A172 (cell line): ENCODE measurements around the gene TYMP. TPM values are rescaled to one million over a fixed set of nuclear protein-coding genes. Genes with fewer than 3 reads are reported as not detected.
"Not testable (repeated sequence)": the region's sequence is repeated elsewhere in the genome, so short reads cannot be mapped to it uniquely, and the experiment has no call there.

Experiments
- DNase-seq: peaks from one replicate; pipeline ENCODE4 v3.0.0-alpha.2; 2015; ENCODE audit warnings: low spot score
- total RNA-seq: library from RNA; depleted of rRNA; stranded (reverse); fragments of >200 nt; shearing (Covaris generic); gene quantifications from 2 replicates; pipeline ENCODE4 v1.2.3, GENCODE V29; 2014

TYMP gene
- total RNA-seq, 1 experiment from 2014 or later = 0.10 TPM

DNA sequence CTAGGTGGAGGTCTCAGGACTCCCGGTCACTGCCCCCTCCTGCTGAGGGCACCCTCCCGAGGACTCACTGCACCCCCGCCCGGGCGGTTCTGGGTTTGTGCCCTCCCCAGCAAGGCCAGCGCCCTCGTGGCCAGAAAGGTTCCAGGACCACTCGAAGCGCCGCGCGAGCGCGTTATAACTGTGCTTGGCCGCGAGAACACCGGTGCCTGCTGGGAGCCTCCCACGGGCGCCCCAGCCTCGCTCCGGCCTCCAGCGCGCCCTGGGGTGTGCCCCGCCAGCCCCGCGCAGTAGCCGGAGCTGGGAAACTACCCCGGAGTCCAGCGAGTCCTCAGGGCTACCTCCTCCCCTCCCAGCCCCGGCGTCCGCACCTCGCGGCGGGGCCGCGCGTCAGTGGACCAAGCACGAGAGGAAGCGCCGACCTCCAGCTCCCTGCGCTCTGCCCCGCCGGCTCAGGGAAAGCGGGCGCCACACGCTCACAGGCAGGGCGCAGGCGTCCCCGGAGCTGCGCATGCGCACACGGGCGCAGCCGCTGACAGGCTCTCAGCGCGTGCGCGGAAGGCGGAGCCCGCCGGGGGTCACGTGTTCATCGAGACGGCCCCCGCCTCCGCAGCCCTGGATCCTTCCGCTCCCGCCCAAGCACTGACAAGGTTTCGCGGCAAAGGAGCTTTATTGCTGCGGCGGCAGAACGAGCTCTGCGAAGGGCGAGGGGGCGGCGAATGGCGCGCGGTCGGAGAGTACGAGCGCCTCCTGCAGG lies 4.5 kb downstream of the TYMP start, which contains the start of gene SCO2:
SCO2 (minus strand) TSS at position 495 of the 754 bp plus-strand sequence. CDS start 1,187 bp downstream, outside the sequence.
- peak; percentile 75 for DNase-seq

DNA sequence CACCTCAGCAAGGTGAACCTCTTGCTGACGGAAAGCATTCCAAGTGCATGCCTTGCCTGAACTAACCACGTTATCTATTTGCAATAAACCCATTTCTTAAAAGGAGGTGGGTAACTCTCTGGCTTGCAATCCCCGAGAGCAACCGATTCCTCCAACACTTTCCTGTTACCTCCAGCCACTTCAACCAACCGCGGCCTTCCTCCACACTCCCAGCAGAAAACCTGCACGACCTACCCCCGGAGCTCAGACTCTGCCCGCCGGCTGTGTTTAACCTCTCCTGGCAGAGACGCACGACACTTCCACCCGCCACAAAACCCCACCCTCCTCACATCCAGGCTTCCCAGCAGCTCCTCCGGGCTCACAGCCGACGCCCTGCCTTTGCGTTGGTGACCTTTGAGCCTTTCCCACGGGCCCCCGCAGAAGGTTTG lies 5.1 kb downstream of the TYMP start:
- DNase-seq = no peak

DNA sequence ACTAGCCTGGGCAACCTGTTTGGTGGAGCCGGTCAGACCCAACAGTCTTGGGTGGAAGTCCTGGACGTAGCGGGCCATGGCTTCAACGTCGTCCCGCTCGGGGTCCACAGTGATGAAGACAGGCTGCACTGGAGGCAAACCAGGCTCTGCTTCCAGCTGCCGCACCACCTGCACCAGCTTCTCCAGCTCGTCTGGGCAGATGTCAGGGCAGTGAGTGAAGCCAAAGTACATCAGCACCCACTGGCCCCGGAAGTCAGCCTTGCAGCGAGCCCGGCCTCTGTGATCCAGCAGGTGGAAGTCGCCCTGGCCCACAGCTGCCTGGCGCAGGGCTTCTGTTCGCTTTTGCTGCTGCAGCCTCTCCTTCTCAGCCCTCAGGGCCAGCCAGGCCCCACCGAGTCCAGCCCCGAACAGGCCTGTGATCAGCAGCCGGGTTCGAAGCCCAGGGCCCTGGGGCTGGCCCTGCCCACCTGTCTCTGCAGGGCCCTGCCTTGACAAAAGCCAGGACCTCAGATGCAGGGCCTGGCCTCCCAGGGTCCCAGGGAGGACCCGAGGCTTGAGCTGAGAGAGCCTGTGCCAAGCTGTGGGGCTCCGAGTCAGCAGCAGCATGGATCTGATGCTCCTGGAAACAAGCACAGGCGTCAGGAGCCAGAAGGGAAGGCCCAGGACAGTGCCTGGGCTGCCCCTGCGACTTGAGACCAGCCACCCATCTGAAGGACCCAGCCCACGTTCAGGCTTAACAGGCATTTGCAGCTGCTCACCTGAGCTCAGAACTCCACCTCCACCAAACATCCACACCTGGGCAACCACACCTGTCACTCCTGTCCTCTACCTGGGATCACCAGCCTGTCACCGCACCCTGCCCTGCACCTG lies 5.8 kb downstream of the TYMP start:
- DNase-seq = no peak

DNA sequence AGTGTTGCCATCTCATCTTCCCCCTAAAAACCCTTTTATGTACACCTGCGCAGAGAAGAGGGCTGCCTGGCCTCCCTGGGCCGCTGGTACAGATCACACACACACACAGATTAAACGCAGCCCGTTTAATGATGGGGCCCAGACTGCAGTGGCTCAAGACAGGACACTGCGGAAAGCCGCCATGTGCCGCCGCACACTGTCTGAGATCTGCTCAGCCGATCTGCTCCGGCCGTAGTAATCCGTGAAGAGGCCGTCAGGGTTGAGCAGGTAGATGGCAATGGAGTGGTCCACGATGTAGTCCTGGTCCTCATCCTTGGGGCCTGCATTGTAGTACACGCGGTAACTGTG lies 6.4 kb downstream of the TYMP start:
- no peak for DNase-seq

DNA sequence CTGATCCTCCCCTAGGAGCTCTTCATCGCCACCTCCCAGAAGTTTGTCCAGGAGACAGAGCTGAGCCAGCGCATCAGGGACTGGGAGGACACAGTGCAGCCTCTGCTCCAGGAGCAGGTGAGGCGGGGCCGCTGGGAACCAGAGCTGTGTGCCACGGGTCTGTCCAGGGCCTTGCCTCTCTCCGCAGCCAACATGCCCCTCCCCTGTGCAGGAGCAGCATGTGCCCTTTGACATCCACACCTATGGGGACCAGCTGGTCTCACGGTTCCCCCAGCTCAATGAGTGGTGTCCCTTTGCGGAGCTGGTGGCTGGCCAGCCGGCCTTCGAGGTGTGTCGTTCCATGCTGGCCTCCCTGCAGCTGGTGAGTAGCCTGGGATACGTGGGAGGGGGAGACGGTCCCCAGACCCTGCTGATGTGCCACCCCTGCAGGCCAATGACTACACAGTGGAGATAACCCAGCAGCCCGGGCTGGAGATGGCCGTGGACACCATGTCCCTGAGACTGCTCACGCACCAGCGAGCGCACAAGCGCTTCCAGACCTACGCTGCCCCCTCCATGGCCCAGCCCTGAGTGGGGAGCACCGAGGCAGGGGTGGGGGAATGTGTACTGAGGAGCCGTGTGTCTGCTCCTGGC lies 6.9 kb downstream of the TYMP start:
- no peak for DNase-seq

DNA sequence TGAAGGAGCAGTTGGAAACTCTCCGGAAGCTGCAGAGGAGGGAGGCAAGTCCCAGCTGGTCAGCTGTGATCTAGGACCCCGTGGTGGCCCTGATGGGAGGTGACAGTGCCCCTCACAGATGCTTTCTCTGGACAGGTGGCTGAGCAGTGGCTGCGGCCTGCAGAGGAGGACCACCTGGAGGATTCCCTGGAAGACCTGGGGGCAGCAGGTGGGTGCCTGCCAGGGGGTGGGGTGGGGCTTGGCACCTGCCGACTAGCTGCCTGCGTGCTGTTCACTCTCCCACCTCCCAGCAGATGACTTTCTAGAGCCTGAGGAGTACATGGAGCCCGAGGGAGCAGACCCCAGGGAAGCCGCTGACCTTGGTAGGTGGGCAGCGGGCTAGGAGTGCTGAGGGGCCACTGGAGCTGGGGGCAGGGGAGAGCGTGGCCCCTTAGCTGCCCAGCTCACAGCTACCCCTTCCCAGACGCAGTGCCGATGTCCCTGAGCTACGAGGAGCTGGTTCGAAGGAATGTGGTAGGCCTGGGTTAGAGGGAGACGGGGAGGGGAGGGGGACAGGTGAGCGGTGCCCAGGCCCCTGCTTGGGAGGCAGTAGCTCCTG lies 7.5 kb downstream of the TYMP start:
- DNase-seq = no peak

DNA sequence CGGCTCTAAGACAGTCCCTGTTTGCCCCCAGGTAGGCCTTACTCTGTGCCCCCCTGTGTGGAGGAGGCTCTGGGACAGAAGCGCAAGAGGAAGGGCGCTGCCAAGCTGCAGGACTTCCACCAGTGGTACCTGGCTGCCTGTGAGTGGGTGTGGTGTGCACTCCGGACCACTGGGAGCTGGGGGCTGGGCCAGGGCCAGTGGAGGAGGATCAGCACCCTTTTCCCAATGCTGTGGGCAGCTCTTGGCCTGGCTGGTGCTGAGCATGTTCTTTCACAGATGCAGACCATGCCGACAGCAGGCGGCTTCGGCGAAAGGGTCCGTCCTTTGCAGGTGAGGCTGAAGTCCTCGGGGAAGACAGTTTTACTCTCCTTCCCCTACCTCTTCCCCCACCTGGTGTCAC lies 8.1 kb downstream of the TYMP start:
- no peak for DNase-seq

DNA sequence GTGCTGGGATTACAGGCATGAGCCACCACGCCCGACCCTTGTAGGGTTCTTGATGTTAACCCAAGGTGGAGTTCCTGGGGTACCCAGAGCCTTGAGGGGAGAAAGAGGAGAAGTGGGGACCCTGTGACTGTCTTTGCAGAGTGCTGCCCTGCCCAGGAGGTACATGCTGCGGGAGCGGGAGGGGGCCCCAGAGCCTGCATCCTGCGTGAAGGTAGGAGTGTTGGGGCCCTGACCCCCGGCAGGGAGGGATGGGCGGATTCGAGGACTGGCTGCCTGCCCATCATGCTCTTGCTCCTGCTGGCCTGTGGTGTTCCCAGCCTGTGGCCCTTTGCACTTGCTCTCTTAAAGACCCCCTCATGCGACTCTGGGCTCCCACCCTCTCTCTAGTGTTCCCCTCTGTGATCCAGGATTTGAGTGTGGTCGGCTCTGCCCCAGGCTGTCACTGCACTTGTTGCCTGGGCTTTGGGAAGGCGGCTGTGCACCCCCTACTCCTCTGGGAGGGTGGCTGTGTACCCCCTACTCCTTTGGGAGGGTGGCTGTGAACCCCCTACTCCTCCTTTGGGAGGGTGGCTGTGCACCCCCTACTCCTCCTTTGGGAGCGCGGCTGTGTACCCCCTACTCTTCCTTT lies 8.9 kb downstream of the TYMP start:
- DNase-seq = no peak

DNA sequence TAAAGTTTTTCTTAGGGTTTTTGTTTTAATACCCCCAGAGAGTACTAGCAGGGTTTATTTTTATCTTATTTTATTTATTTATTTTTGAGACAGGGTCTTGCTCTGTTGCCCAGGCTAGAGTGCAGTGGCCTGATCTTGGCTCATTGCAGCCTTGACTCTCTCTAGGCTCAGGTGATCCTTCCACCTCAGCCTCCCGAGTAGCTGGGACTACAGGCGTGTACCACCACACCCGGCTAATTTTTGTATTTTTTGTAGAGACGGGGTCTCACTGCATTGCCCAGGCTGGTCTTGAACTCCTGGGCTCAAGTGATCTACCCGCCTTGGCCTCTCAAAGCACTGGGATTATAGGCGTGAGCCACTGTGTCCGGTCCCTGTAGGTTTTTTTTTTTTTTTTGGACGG lies 9.6 kb downstream of the TYMP start:
- not testable (repeated sequence) for DNase-seq

DNA sequence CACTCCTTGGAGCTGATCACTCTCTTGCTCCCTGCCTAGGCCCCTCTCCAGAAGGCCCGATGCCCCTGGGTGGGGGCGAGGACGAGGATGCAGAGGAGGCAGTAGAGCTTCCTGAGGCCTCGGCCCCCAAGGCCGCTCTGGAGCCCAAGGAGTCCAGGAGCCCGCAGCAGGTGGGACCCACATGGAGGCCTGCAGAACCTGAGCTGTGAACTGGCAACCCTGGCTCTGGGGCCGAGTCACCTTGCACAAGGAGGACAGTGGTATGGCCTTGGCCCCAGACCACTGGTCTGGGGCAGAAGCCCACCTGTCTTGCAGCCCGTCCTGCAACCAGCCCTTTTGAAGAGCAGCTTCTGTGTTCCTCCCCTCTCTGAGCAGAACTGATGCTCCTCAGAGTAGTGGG lies 10.7 kb downstream of the TYMP start:
- DNase-seq = no peak

DNA sequence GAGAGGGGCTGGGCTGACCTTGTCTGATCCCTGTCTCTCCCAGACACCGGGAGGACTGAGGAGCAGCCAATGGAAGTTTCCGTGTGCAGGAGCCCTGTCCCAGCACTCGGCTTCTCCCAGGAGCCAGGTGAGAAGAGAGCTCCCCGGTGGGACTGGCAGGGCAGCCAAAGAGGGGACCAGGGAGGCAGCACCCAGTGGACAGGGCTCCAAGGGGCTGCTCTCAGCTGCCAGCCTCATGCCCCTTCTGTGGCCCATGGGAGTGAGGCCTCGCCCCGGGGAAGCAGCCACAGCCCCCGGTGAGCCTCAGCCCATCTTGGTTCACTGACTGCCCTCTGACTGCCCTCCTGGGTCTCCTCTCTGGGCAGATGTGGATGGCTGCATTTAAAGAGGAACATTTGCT lies 11.2 kb downstream of the TYMP start:
- no peak for DNase-seq

DNA sequence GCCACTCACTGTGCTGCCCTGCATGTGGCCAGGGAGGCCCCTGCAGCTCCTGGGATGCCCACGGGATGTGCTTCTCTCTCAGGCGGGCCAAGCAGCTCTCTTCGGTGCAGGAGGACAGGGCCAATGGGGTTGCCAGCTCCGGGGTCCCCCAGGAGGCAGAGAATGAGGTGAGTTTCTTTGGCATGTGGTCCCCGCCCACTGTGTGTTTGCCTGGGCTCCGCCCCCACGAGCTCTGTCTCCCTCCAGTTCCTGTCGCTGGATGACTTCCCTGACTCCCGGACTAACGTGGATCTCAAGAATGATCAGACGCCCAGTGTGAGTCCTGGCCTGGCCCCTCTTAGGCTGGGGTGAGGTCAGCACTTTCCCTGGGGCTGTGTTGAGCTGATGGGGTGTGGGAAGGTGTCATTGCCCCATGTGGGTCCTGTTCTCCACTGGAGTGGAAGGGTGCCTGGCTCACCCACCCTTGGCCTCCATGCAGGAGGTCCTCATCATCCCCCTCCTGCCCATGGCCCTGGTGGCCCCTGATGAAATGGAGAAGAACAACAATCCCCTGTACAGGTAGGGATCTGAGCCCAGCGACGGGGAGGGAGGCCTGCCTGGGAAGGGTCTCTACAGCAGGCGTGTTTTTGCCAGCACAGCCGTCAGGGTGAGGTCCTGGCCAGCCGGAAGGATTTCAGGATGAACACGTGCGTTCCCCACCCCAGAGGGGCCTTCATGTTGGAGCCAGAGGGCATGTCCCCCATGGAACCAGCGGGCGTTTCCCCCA lies 12.1 kb downstream of the TYMP start:
- DNase-seq = no peak

DNA sequence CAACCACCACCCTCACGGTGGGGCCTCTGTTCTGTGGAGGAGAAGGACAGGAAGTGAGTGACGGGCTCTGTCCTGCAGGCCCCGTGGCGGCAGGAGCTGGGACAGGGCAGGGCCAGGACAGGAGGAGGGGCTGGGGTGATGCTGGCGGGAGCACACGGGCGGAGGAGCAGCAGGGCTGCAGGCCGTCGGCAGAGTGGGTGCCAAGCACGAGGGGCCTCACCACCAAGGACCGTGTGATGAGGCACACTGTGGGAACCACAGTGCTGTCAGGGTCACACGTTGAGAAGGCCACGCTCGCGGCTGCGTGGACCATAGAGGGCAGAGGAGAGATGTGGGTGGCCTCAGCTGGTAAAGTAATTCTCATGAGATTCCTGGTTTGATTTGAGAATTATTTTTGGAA lies 12.9 kb downstream of the TYMP start:
- DNase-seq = no peak

DNA sequence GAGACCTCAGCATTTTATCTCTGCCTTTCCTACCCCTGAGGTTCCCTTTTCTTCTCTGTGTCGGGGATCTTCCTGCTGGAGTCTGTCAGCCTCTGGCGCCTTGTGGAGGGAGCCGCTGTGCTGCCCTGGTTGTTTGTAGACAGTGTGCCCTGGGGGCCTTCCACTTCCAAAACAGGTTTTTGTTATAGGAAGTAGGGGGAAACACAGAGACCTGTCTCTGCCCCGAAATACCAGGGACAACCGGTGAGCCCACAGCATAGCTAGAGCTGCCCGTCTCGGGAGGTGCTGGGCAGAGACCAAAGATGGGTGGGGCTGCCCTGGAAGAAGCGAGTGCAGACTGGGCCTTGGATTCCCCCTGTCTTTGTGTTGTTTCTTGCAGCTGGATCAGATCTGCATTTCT lies 13.7 kb downstream of the TYMP start:
- no peak for DNase-seq

DNA sequence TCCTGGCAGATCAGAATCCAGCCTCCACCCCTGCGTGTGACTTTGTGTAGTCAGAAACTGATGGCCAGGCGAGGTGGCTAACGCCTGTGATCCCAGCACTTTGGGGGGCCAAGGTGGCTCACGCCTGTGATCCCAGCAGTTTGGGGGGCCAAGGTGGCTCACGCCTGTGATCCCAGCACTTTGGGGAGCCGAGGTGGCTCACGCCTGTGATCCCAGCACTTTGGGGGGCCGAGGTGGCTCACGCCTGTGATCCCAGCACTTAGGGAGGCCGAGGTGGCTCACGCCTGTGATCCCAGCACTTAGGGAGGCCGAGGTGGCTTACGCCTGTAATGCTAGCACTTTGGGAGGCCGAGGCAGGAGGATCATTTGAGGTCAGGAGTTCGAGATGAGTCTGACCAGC lies 16.6 kb downstream of the TYMP start:
- DNase-seq = no peak

DNA sequence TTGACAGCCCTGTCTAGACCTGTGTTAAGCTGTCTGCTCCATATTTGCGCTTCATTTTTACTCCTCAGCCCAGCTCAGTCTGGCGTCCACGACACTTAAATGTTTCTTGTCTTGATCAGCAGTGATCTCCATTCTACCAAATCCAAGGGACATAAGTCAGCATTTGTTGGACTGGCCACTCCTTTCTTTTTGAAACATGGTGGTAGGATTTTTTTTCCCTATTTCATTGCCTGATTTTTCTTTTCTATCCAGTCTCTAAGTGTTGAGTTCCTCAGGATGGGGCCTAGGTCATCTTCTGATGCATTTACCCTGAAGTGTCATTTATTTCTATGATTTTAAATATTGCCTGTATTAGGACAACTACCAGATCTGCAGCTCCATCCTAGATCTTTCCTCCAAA lies 20.9 kb downstream of the TYMP start:
- DNase-seq = no peak

DNA sequence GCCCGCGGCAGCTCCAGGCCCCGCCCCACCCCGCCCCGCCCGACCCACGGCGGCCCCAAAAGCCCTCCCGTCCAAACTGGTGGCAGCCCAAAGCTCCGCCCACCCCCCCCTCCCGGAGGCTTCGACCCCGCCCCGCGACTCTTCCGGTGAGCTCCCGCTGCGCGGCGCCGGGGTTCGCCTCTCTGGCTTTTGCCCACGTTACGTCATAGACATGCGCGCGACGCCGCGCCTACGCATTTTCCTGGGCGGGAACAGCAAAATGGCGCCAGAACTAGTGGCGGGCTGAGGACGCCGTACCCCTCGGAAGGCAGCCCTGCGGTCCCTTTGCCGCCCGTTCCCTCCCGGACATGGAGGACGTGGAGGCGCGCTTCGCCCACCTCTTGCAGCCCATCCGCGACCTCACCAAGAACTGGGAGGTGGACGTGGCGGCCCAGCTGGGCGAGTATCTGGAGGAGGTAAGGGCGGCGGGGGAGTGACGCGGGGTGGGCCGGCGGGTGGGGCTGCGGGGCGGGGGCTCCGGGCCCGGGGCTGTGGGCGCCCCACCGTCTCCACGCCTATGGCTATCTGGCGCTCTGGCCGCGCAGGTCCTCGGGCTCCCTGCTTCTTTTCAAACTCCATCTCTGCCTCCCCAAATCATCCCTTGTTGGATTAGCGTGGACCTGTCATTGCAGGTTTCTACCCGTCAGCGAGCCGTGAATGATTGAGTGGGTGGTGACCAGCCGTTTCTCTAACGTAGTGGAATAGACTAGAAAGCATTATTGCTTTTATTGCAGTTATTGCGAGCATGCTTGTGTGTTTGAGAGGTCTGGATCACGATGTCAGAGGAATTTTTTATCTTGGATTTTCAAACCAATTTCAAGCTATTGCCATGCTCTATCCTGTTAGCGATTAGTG lies 21.6 kb downstream of the TYMP start, which contains the start of gene NCAPH2:
NCAPH2 (plus strand) TSS at position 234 of the 894 bp plus-strand sequence; CDS start at position 348, 114 bp downstream.
- DNase-seq = peak; percentile 74

DNA sequence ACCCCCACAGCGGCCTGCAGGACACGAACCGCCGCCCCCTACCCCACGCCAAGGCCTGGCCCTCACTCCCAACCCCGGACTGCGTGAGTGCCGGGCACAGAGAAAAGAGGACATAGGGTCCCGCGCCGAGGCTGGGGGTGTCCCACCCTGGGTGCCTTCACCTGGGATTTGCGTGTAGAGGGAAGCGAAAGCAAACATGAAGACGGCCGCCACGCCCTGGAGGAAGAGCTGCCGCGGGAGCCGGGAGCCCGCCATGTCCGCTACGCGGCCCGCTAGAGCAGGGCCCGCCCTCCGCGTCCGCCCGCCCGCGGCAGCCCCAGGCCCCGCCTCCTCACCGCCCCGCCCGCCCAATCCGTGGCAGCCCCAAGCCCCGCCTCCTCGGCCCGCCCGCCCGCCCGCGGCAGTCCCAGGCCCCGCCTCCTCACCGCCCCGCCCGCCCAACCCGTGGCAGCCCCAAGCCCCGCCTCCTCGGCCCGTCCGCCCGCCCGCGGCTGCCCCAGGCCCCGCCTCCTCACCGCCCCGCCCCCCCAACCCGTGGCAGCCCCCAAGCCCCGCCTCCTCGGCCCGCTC lies 22.3 kb downstream of the TYMP start, which contains the start of gene LMF2:
LMF2 (minus strand) TSS at position 282 of the 570 bp plus-strand sequence; CDS start at position 255, 27 bp downstream.
- peak; percentile 46 for DNase-seq
